Stimulated activated CD4-positive, alpha-beta T cell treated with anti-CD3 and anti-CD28 coated beads, Interleukin-1b, Interleukin-23, amount 100 ng/mL, for 48 hours (primary cell): ENCODE measurements around the gene CAPS2.

Source experiments
- DNase-seq: peaks from one replicate; pipeline ENCODE4 v3.0.0-alpha.2; 2020

The CAPS2 gene

GRCh38 chr12:75302781-75303180, 27.3 kb downstream of the CAPS2 start:
- no peak for DNase-seq

- no peak for DNase-seq
Observed at GRCh38 chr12:75302225-75302624, 27.9 kb downstream of the CAPS2 start.

- DNase-seq: no peak
Observed at GRCh38 chr12:75294797-75295196, 35.3 kb downstream of the CAPS2 start.

- no peak for DNase-seq
Observed at GRCh38 chr12:75294336-75294735, 35.8 kb downstream of the CAPS2 start.

GRCh38 chr12:75291014-75291413, 39.1 kb downstream of the CAPS2 start:
- no peak for DNase-seq

- DNase-seq: no peak
Observed at GRCh38 chr12:75289753-75290152, 40.4 kb downstream of the CAPS2 start.

GRCh38 chr12:75288860-75289259, 41.3 kb downstream of the CAPS2 start:
- no peak for DNase-seq

GRCh38 chr12:75275702-75276101, 54.4 kb downstream of the CAPS2 start:
- no peak for DNase-seq

GRCh38 chr12:75271576-75271975, 58.5 kb downstream of the CAPS2 start:
- no peak for DNase-seq

GRCh38 chr12:75270157-75270556, 60.0 kb downstream of the CAPS2 start:
- DNase-seq: no peak

- DNase-seq: no peak
Observed at GRCh38 chr12:75269209-75269608, 60.9 kb downstream of the CAPS2 start.

- no peak for DNase-seq
Observed at GRCh38 chr12:75260316-75260715, 69.8 kb downstream of the CAPS2 start.

GRCh38 chr12:75259143-75259542, 71.0 kb downstream of the CAPS2 start:
- DNase-seq: no peak

GRCh38 chr12:75257510-75257909, 72.6 kb downstream of the CAPS2 start:
- DNase-seq: no peak

GRCh38 chr12:75245108-75245507, 85.0 kb downstream of the CAPS2 start:
- no peak for DNase-seq

- no peak for DNase-seq
Observed at GRCh38 chr12:75239987-75240386, 90.1 kb downstream of the CAPS2 start.

GRCh38 chr12:75236206-75236605, 93.9 kb downstream of the CAPS2 start:
- DNase-seq: no peak

- no peak for DNase-seq
Observed at GRCh38 chr12:75227132-75227531, 103.0 kb downstream of the CAPS2 start.
